GM21447 (cell line): Measurements from ENCODE around the gene PDGFA.

ENCODE experiments used
- ATAC-seq: cut with Tn5 transposase; IDR thresholded peaks from one replicate; pipeline ENCODE4 v1.9.1; 2021; ENCODE audit not compliant: unreplicated experiment

The PDGFA gene

GRCh38 chr7:449324-450019, 70.2 kb downstream of the PDGFA start:
- ATAC-seq, result no peak

GRCh38 chr7:447523-447922, 72.1 kb downstream of the PDGFA start:
- ATAC-seq, result no peak
